Astrocyte of the cerebellum (primary cell): Measurements from ENCODE around the gene SH3BP1.

Experiments
- DNase-seq: peaks from one replicate; pipeline ENCODE4 v3.0.0-alpha.2; 2011; ENCODE audit warnings: low read depth
- H3K4me3 ChIP-seq: 2 replicates; pipeline ENCODE4 v1.5.1; 2011; ENCODE audit warnings: mild to moderate bottlenecking, low read depth, low read length, moderate library complexity
- CTCF ChIP-seq: IDR thresholded peaks from 2 replicates; pipeline ENCODE4 v1.5.1; 2012; ENCODE audit warnings: low read length, low read depth, moderate library complexity, mild to moderate bottlenecking; ENCODE audit errors: missing control alignments
- in situ Hi-C: cut with HindIII; loops from 2 replicates; pipeline ENCODE4 v1.10.0; 2017; ENCODE audit warnings: low sequenced_read_pairs

The SH3BP1 gene

GRCh38 chr22:37704645-37705044, 65.2 kb downstream of the SH3BP1 start:
- no peak for DNase-seq
- no peak for TF ChIP-seq CTCF
- H3K4me3 ChIP-seq: no peak overlapping the region
- in situ Hi-C loops: no loop called here

- TF ChIP-seq CTCF: no peak
- DNase-seq: no peak
- no peak overlapping the region for H3K4me3 ChIP-seq
- in situ Hi-C loops: no loop called here
Measured at GRCh38 chr22:37705205-37705604, 65.7 kb downstream of the SH3BP1 start.
